ENCODE results near the gene C1orf210.
A peak's percentile ranks its signal among the peaks of the same experiment; 100 is the strongest.

Gene C1orf210

DNA sequence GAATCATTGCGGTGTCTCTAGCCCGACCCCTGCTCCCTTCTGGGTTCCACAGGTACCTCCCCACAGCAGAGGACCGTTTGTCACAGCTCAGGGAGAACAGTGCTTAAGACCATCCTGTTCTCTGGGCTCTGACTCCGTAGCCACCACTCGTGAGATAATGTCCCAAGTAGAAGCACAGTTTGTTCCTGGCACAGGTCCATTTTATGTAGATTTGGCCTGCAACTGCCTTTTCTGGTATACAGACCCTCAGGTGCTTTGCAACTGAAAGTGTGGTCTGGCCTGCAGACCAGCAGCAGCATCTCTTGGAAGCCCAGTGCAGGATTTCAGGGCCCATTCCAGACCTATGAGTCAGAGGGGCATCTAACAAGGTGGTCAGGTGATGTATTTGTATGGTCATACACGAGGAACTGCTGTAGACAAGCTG, 44.0 kb downstream of the C1orf210 start:
- Histone ChIP-seq H3K9me3 (ENCODE audit: severe bottlenecking) (no peaks in the 10 kb centered on the region), H3K27ac (no peak overlapping the region), H3K4me3 (ENCODE audit: low read depth, low read length) (no peak overlapping the region), H3K36me3 (no peaks in the 10 kb centered on the region), H3K27me3 (ENCODE audit: insufficient read depth, low read depth, severe bottlenecking) (no peaks in the 10 kb centered on the region)
- TF ChIP-seq, protein P1, sequence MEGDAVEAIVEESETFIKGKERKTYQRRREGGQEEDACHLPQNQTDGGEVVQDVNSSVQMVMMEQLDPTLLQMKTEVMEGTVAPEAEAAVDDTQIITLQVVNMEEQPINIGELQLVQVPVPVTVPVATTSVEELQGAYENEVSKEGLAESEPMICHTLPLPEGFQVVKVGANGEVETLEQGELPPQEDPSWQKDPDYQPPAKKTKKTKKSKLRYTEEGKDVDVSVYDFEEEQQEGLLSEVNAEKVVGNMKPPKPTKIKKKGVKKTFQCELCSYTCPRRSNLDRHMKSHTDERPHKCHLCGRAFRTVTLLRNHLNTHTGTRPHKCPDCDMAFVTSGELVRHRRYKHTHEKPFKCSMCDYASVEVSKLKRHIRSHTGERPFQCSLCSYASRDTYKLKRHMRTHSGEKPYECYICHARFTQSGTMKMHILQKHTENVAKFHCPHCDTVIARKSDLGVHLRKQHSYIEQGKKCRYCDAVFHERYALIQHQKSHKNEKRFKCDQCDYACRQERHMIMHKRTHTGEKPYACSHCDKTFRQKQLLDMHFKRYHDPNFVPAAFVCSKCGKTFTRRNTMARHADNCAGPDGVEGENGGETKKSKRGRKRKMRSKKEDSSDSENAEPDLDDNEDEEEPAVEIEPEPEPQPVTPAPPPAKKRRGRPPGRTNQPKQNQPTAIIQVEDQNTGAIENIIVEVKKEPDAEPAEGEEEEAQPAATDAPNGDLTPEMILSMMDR (IDR thresholded peaks at IDR 0.05; ENCODE audit: low read depth, low read length), result no peak
- DNase-seq, result no peak

DNA sequence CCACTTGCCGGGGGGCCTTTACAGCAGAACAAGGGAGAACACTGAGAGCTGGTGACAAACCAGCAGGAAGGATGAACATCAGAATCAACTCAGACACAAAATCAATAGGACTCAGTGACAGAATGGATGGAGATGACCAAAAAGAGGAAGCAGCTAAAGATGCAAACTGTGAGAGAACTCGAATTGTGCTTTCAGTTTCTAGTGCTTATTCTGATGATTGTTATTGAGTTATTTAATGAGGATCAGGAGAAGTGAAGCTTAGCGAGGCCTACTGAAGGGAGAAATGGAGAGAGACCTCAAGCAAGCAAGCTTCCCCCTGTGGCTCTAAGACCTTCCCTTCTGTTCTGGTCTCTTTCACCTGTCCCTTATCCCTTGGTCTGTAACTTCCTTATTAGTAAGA, 45.9 kb downstream of the C1orf210 start:
- Histone ChIP-seq H3K36me3 (no peaks in the 10 kb centered on the region), H3K27me3 (ENCODE audit: insufficient read depth, low read depth, severe bottlenecking) (no peaks in the 10 kb centered on the region), H3K27ac (no peak overlapping the region), H3K4me3 (ENCODE audit: low read depth, low read length) (no peak overlapping the region), H3K9me3 (ENCODE audit: severe bottlenecking) (no peaks in the 10 kb centered on the region)
- TF ChIP-seq, protein P1 (IDR thresholded peaks at IDR 0.05; ENCODE audit: low read depth, low read length), result no peak
- no peak for DNase-seq

DNA sequence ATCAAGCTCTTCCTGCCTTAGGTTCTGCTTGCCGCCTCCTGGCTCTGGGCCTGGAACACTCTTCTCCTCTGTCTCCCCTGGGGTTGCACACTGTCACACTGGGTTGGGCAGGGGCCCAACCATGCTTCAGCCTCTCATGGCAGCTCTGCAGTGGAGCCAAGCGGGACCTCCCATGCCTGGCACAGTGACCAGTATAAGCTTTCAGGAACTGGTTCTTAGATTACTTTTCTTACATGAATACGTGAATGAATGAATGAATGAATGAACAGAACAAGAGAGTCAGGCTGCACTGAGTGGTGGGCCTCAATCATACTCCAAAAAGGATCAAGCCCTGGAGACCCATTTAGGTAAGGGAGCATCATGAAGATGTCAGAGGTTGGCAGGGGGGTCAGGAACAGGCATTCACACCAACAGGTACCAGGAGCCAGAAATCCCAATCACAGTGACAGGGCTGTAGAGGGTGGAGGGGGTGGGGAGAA, 46.4 kb downstream of the C1orf210 start:
- TF ChIP-seq, protein P1 (IDR thresholded peaks at IDR 0.05; ENCODE audit: low read depth, low read length), result no peak
- H3K27me3 ChIP-seq (ENCODE audit: insufficient read depth, low read depth, severe bottlenecking), result no peaks in the 10 kb centered on the region
- DNase-seq, result no peak
- no peak overlapping the region for H3K27ac ChIP-seq
- H3K4me3 ChIP-seq (ENCODE audit: low read depth, low read length), result no peak overlapping the region
- H3K36me3 ChIP-seq, result no peaks in the 10 kb centered on the region
- H3K9me3 ChIP-seq (ENCODE audit: severe bottlenecking), result no peaks in the 10 kb centered on the region

DNA sequence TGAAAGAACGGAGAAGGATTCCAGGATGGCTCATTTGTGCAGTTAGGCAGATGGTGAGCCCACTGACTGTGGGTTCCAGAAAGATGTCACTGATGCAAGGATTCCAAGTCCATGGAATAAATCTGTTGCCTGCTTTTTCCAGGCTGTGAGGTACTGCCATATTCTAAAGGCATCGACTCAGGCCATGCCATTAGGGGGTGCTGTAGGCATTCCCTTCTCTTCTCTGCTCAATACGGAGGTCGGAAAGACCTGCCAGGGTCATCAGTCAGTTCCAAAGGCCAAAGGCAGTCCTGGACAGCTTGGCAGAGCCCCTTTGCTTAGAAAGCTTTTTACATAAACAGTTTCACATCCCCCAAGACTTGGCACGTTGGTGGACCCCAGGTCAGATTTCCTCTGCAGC, 47.3 kb downstream of the C1orf210 start:
- TF ChIP-seq, protein P1 (IDR thresholded peaks at IDR 0.05; ENCODE audit: low read depth, low read length), result peak; percentile 92
- peak; percentile 83 for DNase-seq
- H3K36me3 ChIP-seq, result no peaks in the 10 kb centered on the region
- H3K27me3 ChIP-seq (ENCODE audit: insufficient read depth, low read depth, severe bottlenecking), result no peaks in the 10 kb centered on the region
- no peak overlapping the region for H3K27ac ChIP-seq
- no peak overlapping the region for H3K4me3 ChIP-seq (ENCODE audit: low read depth, low read length)
- H3K9me3 ChIP-seq (ENCODE audit: severe bottlenecking), result no peaks in the 10 kb centered on the region

DNA sequence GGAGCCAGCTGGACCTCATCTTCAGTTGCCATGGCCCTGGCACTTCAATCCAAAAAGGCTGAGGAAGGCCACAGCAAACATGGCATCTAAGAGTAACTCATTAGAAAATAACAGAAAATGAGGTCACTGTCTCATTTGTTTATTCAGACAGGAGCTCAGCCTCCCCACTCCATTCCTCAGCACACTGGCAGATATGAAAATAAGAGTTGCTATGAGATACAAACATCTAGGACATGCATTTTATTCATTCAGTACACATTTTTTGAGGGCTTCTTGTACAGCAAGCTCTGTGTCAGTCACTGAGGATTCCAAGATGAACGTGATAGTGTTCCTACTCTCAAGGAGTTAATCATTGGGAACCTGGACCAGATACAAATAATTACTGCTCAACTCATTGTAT, 48.3 kb downstream of the C1orf210 start:
- TF ChIP-seq, protein P1 (IDR thresholded peaks at IDR 0.05; ENCODE audit: low read depth, low read length), result no peak
- Histone ChIP-seq H3K27ac (no peak overlapping the region), H3K4me3 (ENCODE audit: low read depth, low read length) (no peak overlapping the region), H3K27me3 (ENCODE audit: insufficient read depth, low read depth, severe bottlenecking) (no peaks in the 10 kb centered on the region), H3K9me3 (ENCODE audit: severe bottlenecking) (no peaks in the 10 kb centered on the region), H3K36me3 (no peaks in the 10 kb centered on the region)
- DNase-seq, result no peak

DNA sequence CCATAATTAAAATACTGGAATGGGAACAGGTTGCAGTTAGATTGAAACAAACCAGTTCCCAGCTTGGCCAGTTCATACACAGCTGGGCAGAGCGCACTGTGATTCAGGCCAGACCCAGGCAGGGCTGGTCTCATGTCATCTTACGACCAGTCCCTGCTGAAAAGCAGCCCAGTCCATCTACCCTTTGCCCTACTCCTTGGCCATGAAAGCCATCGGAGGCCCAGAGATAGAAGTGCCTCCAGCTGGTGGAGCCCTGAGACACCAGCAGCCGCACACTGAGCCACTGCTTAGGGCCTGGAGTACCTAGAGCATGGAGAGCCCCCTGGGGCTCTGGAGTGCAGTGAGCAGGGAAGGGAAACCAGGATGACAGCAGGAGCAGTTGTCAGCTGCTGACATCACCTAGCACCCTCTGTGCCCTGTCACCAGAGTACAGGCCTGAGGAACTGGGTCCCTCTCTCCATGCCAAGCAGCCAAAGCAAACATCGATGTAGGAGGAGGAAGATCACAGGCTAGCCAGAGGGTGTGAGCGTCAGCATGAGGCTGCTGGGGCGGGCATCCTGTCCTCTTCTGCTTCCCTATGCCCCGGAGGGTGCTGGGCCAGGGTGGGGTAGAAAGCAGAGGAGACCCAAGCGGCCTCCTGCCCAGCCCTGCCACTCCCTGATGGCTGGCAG, 49.8 kb downstream of the C1orf210 start:
- TF ChIP-seq, protein P1 (IDR thresholded peaks at IDR 0.05; ENCODE audit: low read depth, low read length), result no peak
- no peak overlapping the region for H3K27ac ChIP-seq
- no peak overlapping the region for H3K4me3 ChIP-seq (ENCODE audit: low read depth, low read length)
- DNase-seq, result no peak
- H3K36me3 ChIP-seq, result no peaks in the 10 kb centered on the region
- no peaks in the 10 kb centered on the region for H3K9me3 ChIP-seq (ENCODE audit: severe bottlenecking)
- H3K27me3 ChIP-seq (ENCODE audit: insufficient read depth, low read depth, severe bottlenecking), result no peaks in the 10 kb centered on the region

All from WERI-Rb-1 (cell line).